ENCODE data around the gene SUGP1.

Gene SUGP1

GRCh38 chr19:19341026-19341425 is 20.7 kb upstream of the SUGP1 start:
- DNase-seq (ENCODE audit: low read depth, low spot score), result no peak

- DNase-seq (ENCODE audit: low read depth, low spot score), result no peak
Measured at GRCh38 chr19:19338082-19338481, 17.8 kb upstream of the SUGP1 start.

GRCh38 chr19:19337120-19337519 is 16.8 kb upstream of the SUGP1 start:
- no peak for DNase-seq (ENCODE audit: low read depth, low spot score)

GRCh38 chr19:19336597-19336996 is 16.3 kb upstream of the SUGP1 start:
- no peak for DNase-seq (ENCODE audit: low read depth, low spot score)

- no peak for DNase-seq (ENCODE audit: low read depth, low spot score)
Measured at GRCh38 chr19:19335408-19336158, 15.3 kb upstream of the SUGP1 start.

- no peak for DNase-seq (ENCODE audit: low read depth, low spot score)
Measured at GRCh38 chr19:19334989-19335344, 14.7 kb upstream of the SUGP1 start.

- no peak for DNase-seq (ENCODE audit: low read depth, low spot score)
Measured at GRCh38 chr19:19334063-19334988, 14.0 kb upstream of the SUGP1 start.

GRCh38 chr19:19329126-19329525 is 8.8 kb upstream of the SUGP1 start:
- DNase-seq (ENCODE audit: low read depth, low spot score), result no peak

GRCh38 chr19:19327672-19328071 is 7.4 kb upstream of the SUGP1 start:
- no peak for DNase-seq (ENCODE audit: low read depth, low spot score)

- no peak for DNase-seq (ENCODE audit: low read depth, low spot score)
Measured at GRCh38 chr19:19324059-19324770, 3.9 kb upstream of the SUGP1 start.

GRCh38 chr19:19321141-19321577 is 850 bp upstream of the SUGP1 start:
- DNase-seq (ENCODE audit: low read depth, low spot score), result no peak

GRCh38 chr19:19319732-19320360 is 463 bp downstream of the SUGP1 start:
- DNase-seq (ENCODE audit: low read depth, low spot score), result no peak

- DNase-seq (ENCODE audit: low read depth, low spot score), result no peak
Measured at GRCh38 chr19:19316082-19316481, 4.2 kb downstream of the SUGP1 start.

GRCh38 chr19:19315444-19315843 is 4.9 kb downstream of the SUGP1 start:
- no peak for DNase-seq (ENCODE audit: low read depth, low spot score)

- no peak for DNase-seq (ENCODE audit: low read depth, low spot score)
Measured at GRCh38 chr19:19308373-19308772, 11.9 kb downstream of the SUGP1 start.

- DNase-seq (ENCODE audit: low read depth, low spot score), result no peak
Measured at GRCh38 chr19:19306191-19306590, 14.1 kb downstream of the SUGP1 start.

- DNase-seq (ENCODE audit: low read depth, low spot score), result no peak
Measured at GRCh38 chr19:19305696-19306095, 14.6 kb downstream of the SUGP1 start.

- no peak for DNase-seq (ENCODE audit: low read depth, low spot score)
Measured at GRCh38 chr19:19305066-19305465, 15.2 kb downstream of the SUGP1 start.

GRCh38 chr19:19304186-19304965 is 15.9 kb downstream of the SUGP1 start:
- DNase-seq (ENCODE audit: low read depth, low spot score), result no peak

- DNase-seq (ENCODE audit: low read depth, low spot score), result no peak
Measured at GRCh38 chr19:19303411-19303810, 16.9 kb downstream of the SUGP1 start.

- no peak for DNase-seq (ENCODE audit: low read depth, low spot score)
Measured at GRCh38 chr19:19300613-19301012, 19.7 kb downstream of the SUGP1 start.

Data from activated naive CD8-positive, alpha-beta T cell treated with anti-CD3 and anti-CD28 coated beads, Interleukin-2, amount 50 U/mL, for 16 hours (primary cell).